Activated CD8-positive, alpha-beta memory T cell treated with anti-CD3 and anti-CD28 coated beads for 36 hours (primary cell): ENCODE results near the gene ARL17B. TPM values are rescaled to one million over a fixed set of nuclear protein-coding genes. Genes with fewer than 3 reads are reported as not detected.
"Not testable (repeated sequence)": the region's sequence is repeated elsewhere in the genome, so short reads cannot be mapped to it uniquely, and the experiment has no call there.

Source experiments
- CTCF ChIA-PET: fragments of 350-600 bp; sonication (Branson Sonifier 250); formaldehyde crosslinking; loops from one replicate; lab custom pipeline; 2021; ENCODE audit warnings: antibody characterized with exemption; lab: Charles Lee
- POLR2A ChIA-PET: fragments of 350-600 bp; sonication (Branson Sonifier 250); formaldehyde crosslinking; loops from one replicate; lab custom pipeline; 2021; ENCODE audit warnings: antibody characterized with exemption; lab: Charles Lee
- total RNA-seq, 2 experiments: library from RNA; stranded (reverse); gene quantifications; one replicate each; pipeline ENCODE4 v1.2.3, GENCODE V29; 2021

The ARL17B gene
- total RNA-seq, 2 experiments from 2014 or later, result 14.9 to 16.2 TPM

DNA sequence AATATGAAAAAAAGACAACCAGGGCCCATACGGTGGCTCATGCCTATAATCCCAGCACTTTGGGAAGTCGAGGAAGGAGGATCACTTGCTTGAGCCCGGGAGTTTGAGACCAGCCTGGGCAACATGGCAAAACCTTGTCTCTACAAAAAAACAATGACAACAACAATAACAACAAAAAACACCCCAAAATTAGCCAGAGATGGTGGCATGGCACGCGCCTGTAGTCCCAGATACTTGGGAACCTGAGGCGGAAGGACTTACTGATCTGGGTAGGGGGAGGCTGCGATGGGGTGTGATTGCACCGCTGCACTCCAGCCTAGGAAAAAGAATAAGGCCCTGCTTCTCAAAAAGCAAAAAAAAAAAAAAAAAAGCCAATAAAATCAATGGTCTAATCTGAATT is 69.9 kb downstream of the ARL17B start:
- CTCF ChIA-PET, POLR2A ChIA-PET: not testable (repeated sequence)

DNA sequence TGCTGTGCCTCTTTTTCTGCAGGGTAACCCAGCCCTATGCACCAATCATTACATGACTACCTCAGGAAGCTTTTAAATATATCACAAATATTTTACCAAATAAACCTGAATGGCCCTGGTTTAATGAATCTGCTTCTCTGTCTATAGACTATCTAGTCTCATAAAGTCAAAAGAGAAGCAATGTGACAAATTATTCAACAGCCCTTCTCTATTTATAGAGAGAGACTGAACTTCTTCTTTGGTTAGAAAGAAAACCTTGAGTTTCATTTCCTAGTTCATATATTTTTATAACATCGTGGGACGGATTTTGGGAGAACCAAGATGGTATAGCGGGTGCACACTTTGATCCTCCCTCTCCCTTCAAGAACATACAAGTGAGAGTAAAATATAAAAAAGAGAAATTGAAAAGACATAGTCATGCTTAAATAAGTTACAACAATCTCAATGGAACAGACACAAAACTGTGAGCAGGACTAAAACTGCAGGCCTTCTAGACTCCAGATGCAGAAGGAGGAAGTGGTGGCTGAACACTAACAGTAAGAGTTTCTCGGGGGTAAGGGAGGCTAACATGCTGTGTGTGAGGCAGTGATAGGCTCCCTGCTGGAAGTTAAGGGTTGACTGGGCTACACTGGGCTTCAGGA is 70.5 kb downstream of the ARL17B start:
- CTCF ChIA-PET, POLR2A ChIA-PET: not testable (repeated sequence)

DNA sequence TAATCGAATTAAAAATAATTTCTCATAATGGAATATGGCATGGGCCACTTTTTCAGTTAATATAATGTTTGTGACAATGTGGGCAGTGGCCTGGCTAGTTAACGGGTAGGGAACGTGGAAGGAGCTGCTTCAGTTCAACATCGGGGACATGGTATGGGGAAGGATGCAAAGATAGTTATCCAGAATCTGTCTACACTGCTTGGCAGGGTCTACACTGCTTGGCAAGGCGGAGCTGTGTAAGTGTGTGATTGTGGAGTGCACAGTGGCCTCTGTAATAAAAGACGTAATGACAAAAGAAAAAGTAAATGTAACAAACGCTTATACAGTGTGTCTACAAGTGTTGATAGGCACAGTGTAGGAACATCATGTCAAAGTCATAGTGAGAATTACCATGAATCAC is 74.0 kb downstream of the ARL17B start:
- ChIA-PET CTCF (interaction anchor here (1.4 kb wide), 1 partner anchor 73 kb away, joined by 3 read pairs; no protein-coding TSS in a partner anchor), POLR2A (interaction anchor here (0.6 kb wide), 1 partner anchor 703 kb away, joined by 3 read pairs; no protein-coding TSS in a partner anchor)

DNA sequence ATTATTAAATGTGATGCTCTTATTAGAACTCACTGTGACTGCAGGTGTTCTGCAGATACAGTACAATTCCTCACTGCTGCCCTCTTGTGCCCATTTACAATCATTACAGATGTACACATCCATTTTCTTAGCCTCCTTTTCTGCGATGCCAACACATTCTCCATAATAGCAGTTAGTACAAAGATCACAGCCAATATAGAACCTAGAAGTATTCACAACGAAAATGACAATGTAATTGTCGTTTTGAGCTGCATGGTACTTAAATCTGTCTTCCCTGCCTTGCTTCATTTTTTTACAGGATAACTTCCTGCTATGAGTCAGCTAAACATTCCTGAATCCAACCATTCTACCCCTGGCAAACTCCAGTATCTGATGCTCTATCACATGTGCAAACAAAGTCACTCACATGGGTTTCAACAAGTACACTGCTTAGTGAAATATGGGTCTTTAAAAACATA is 74.8 kb downstream of the ARL17B start:
- POLR2A ChIA-PET, result not testable (repeated sequence)
- CTCF ChIA-PET, result interaction anchor here (0.6 to 1.4 kb wide), 3 partner anchors 20 to 72 kb away, joined by 3 read pairs; no protein-coding TSS in a partner anchor

DNA sequence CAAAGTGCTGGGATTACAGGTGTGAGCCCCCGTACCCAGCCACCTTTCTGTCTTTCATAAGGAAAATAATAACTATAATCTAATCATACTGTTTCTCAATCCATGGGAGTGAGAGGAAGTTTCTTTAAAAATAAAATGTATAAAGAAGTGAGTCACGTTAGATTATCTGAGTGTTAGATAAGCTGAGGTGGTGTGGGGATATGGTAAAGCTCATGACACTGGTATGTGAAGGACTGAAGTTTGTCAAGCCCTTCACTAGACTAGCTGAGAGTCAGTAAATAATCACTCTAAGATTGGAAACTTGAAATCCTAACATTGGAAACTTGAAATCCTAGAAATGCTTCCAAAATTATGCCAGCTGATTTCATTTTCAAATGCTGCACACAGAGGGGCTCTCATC is 76.1 kb downstream of the ARL17B start:
- CTCF ChIA-PET, POLR2A ChIA-PET: not testable (repeated sequence)

DNA sequence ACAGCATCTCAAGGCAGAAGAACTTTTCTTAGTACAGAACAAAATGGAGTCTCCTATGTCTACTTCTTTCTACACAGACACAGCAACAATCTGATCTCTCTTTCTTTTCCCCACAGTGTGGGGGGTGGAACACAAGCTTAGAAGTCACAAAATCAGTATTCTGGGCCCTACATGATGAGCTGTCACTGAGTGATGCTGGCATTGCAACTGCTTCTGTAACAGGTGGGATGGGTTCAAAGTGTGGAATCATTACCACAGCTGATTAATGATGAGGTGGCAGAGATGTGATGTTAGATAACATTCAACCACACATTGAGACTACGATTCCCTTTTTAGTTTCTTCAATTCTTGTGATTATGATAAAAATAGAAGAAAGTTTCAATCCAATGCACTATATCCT is 77.1 kb downstream of the ARL17B start:
- POLR2A ChIA-PET, result interaction anchor here (1.0 kb wide), 1 partner anchor 17 kb away, joined by 3 read pairs; no protein-coding TSS in a partner anchor
- CTCF ChIA-PET, result not testable (repeated sequence)

DNA sequence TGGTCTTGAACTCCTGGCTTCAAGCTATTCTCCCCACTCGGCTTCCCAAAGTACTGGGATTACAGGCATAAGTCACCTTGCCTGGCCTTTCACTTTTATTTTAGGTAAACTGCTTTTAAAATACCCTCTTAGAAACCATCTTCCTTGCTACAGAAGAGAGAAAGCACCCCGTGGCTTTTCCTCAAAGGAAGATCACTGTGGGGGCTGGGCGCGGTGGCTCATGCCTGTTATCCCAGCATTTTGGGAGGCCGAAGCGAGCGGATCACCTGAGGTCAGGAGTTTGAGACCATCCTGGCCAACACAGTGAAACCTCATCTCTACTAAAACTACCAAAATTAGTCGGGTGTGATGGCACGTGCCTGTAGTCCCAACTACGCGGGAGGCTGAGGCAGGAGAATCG is 78.9 kb downstream of the ARL17B start:
- POLR2A ChIA-PET, result not testable (repeated sequence)
- CTCF ChIA-PET, result interaction anchor here (0.7 kb wide), 1 partner anchor 10 kb away, joined by 3 read pairs; no protein-coding TSS in a partner anchor

DNA sequence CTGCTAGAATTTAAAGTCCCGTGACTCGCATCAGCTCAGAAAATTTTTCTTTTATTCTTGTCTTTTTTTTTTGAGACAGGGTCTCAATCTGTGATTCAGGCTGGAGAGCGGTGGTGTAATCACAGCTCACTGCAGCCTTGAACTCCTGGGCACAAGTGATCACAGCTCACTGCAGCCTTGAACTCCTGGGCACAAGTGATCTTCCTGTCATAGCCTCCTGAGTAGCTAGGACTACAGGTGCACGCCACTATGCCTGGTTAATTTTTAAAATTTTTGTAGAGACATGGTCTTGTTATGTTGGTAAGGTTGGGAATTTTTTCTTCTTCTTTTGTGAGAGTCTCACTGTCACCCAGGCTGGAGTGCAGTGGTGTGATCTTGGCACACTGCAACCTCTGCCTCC is 80.2 kb downstream of the ARL17B start:
- POLR2A ChIA-PET, CTCF ChIA-PET: not testable (repeated sequence)

DNA sequence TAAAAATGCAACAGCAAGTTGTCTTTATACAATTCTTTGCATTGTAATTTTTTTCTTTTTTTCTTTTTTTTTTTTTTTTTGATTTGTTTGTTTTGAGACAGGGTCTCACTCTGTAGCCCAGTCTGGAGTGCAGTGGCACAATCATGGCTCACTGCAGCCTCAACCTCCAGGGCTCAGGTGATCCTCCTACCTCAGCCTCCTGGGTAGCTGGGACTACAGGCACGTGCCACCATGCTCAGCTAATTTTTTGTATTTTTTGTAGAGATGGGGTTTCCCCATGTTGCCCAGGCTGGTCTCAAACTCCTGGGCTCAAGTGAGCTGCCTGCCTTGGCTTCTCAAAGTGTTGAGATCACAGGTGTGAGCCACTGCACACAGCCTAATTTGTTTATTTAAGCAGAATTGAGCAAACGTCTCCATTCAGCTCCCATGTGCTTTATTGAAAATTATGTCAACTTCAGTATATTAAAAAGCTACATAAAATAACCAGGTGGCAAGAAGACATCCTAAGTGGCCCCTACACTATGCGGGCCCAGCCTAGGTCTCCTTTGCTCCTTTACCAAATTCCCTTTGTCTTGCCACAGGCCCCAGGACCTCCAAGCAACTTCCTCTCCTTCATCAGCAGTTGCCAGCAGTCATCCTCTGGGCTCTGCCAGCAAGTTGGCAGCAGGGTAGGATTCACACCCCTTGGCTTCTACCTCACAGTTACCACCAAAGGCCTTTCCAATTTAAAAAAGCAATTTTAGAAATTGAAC is 84.7 kb downstream of the ARL17B start:
- CTCF ChIA-PET, result interaction anchor here (0.5 to 1.5 kb wide), 2 partner anchors 9 to 139 kb away, joined by 3 read pairs; no protein-coding TSS in a partner anchor
- POLR2A ChIA-PET, result not testable (repeated sequence)

DNA sequence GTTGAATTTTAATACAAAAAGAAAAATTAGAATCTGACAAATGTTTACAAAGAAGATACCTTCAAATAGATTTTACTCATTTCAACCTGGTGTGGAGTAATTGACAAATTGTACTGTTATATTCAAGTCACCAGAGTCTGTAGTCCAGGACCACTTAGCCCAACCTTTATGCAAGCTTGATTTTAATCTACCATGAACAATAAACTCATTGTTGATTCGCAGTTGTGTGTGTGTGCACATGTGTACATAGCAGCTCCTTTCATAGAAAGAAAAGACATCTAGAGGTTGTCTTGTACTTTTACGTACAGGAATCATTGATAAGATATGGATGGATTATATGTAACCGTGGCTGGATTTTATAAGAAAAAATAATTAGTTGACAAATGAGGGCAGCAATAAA is 87.3 kb downstream of the ARL17B start:
- ChIA-PET CTCF (interaction anchor here (1.3 kb wide), 1 partner anchor 561 kb away, joined by 3 read pairs; no protein-coding TSS in a partner anchor), POLR2A (no interaction called here)

DNA sequence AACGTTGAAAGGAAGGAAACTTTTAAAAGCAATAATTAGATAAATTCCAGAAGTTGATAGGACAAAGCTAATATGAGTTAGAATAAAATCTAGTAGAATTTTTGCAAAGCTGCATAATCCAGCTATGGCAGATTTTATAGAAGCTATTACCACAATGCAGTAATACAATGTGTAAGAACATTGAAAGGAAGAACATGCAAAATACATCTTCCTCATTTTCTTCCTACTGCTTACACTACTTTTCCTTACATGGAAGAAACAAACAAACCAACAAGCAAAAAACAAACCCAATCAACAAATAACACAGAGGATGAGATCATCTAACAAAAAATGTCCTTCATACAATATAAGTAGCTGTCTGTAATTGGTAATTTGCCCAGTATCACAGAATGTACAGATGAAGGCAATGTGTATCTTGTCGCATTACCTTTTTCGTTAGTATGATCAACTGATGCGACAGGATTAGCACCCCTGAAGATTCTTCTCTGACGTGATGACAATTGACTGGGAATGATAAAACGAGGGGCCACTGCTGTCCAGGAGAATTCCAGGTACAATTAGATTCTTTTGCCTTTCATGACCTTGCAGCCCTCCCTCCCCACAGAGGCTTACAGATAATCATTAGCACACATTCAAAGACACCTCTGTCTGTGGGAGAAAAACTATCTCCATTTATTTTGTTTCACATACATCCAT is 87.9 kb downstream of the ARL17B start:
- CTCF ChIA-PET, result interaction anchor here (1.3 kb wide), 1 partner anchor 561 kb away, joined by 3 read pairs; no protein-coding TSS in a partner anchor
- POLR2A ChIA-PET, result no interaction called here

DNA sequence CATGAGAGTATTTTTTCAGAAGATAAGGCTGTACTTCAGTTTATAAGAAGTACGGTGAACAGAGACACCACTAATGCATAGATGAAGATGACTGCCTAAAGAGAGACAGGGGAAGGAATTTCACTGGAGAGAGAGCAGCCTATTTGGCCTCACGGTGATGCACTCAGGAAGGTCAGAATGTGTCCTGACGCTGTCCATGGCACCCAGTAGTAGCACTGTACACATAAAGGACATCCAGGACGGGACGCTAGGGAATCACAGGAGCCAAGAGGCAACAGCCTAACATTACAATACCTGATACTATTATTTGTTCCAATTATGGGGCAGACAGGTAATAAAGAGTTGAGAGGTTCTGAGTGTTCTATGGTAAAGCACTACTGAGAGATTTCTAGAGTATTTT is 91.5 kb downstream of the ARL17B start:
- POLR2A ChIA-PET, result no interaction called here

DNA sequence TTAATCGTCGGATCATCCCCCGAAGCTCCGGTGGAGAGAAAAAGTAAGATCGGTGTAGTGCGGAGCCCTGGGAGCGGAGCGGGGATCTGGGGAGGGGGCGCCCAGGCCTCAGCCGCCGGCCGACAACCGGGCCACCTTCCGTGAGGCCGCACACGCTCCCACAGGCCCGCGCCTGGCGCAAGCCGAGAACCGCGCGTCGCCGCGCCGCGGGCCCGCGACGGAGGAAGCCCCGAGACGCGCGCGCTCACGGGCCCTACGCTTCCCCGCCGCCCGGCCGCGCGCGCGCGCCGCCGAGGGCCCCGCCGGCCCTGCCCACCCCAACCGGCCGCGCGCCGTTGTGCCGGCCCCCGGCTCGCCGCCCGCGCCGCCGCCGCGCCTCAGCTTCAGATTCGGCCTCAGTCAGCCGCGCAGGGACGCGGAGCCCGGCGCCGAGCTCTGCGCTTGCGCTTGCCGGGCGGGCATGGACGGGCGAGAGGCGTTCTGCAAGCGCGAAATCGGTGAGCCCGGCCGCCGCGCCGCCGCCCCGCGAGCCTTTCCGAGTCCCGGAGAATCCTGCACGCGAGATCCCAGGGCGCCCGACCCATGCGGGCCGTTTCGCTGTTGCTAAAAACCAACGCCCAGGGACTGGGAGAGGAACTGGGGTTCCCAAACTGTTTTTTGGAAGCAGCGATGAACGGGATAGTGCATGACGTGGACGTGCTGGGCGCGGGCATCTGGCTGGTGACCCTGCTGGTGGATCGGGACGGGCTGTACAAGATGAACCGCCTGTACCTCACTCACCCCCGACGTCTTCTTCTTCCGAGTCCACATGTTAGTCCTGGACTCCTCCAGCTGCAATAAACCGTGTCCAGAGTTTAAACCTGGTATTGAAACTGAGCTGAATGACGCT is 94.7 kb downstream of the ARL17B start:
- POLR2A ChIA-PET, result interaction anchor here (0.6 to 0.7 kb wide), 3 partner anchors 18 to 224 kb away, joined by 3 to 6 read pairs (median 4); no protein-coding TSS in a partner anchor
- CTCF ChIA-PET, result interaction anchor here (0.8 to 1.6 kb wide), 4 partner anchors 10 to 266 kb away, joined by 3 to 5 read pairs (median 4); partner anchors contain the start of gene KANSL1

More for the DNA sequence above, 91.5 kb downstream of the ARL17B start:
- CTCF ChIA-PET, result interaction anchor here (1.8 kb wide), 1 partner anchor 9 kb away, joined by 4 read pairs; no protein-coding TSS in a partner anchor

DNA sequence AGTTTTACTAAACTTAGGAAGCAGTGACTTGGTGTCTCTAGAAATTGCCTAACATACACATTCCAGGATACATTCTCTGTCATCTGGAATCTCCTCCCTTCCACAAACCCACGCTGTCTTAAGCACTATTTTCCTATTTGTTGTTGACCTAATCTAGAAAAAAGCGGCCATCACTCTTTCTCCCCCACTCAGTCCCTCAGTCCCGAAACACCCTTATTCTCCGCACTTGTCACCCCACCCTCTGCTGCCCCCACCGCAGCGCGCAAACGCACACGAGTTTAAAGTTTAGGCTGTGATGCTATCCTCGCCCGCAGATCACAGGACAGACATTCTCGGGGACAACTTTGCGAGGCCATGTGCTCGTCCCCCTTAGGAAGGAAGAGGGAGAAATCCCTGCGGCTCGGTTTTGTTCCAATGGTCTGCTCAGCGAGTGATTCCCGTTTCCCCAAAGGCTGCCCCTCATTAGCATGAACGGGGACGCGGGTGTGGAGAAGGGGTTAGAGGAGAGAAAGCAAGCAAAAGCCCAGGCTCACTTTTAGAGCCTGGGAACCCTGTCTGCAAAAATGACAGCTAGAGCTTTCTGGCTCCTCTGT is 95.4 kb downstream of the ARL17B start:
- POLR2A ChIA-PET, result not testable (repeated sequence)

DNA sequence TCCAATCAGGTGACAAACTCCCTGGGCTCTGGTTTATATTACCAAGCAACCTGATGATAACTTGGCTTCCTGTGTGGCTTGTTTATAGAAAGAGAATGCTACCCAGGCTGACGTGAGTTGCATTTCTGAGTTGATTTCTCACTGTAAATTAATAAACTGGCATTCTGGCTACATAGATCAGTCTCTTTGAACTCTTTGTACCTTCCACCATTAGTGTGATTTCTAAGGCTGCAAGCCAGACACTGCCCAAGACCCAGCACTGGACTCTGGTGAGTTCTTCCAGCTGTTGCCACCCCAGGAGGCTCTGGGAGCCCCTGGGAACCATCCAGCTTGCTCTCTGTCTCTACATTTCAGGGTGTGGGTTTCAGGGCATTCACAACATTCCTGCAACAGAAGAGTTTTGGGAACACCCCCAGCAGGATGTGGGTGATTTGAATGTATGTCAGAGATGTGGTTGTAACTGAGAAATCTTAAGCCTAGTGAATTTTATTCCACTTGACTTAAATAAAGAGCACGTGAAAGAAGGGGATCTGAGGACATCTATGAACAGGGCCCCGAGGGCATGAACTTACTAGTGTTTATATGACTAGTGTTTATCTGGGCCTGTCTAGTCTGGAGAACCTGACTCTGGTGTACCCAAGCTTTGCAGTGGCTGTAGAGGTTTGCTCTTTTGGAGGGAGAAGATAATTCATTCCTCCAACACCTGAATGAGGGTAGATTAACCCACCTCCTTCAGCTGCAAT is 96.9 kb downstream of the ARL17B start:
- POLR2A ChIA-PET, result interaction anchor here (0.6 kb wide), 1 partner anchor 677 kb away, joined by 5 read pairs; no protein-coding TSS in a partner anchor
- CTCF ChIA-PET, result interaction anchor here (0.6 kb wide), 1 partner anchor 1698 kb away, joined by 4 read pairs; no protein-coding TSS in a partner anchor

More for the DNA sequence above, 95.4 kb downstream of the ARL17B start:
- CTCF ChIA-PET, result interaction anchor here (1.4 kb wide), 1 partner anchor 73 kb away, joined by 4 read pairs; the partner anchor contains the start of gene KANSL1

DNA sequence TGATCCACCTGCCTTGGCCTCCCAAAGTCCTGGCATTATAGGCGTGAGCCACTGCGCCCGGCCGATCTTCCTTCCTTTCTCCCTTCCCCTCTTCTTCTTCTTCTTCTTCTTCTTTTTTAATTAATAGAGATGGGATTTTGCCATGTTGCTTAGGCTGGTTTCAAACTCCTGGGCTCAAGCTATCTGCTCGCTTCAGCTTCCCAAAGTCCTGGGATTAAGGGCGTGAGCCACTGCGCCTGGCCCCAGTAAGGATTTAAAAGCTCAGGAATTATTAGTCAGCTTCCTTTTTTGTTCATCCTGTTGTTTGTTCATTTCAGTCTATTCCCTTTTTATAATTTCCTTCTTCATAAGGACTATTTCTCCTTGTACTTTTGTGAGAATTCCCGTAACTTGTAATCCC is 99.3 kb downstream of the ARL17B start:
- ChIA-PET POLR2A (no interaction called here), CTCF (no interaction called here)
